HUES64 (cell line): ENCODE data around the gene PRKCD.
A peak's percentile ranks its signal among the peaks of the same experiment; 100 is the strongest.

Experiments
- H3K27ac ChIP-seq: 2 replicates; pipeline ENCODE4 v1.7.0; 2013; ENCODE audit warnings: low read depth, low read length, inconsistent platforms
- H3K27me3 ChIP-seq: 2 replicates; pipeline ENCODE4 v1.6.1; 2013; ENCODE audit warnings: mild to moderate bottlenecking, low read length; ENCODE audit not compliant: insufficient read depth
- H3K36me3 ChIP-seq: 2 replicates; pipeline ENCODE4 v1.6.1; 2013; ENCODE audit warnings: mild to moderate bottlenecking, low read length; ENCODE audit not compliant: insufficient read depth
- H3K4me1 ChIP-seq: 2 replicates; pipeline ENCODE4 v1.6.1; 2013; ENCODE audit warnings: mild to moderate bottlenecking, low read length, moderate library complexity; ENCODE audit not compliant: insufficient read depth
- H3K4me3 ChIP-seq: 2 replicates; pipeline ENCODE4 v1.5.1; 2013; ENCODE audit warnings: mild to moderate bottlenecking, low read length, moderate library complexity
- H3K9ac ChIP-seq: 2 replicates; pipeline ENCODE4 v1.6.1; 2013; ENCODE audit warnings: mild to moderate bottlenecking, low read depth, low read length
- H3K9me3 ChIP-seq: 2 replicates; pipeline ENCODE4 v1.6.1; 2013; ENCODE audit warnings: low read depth, low read length; ENCODE audit not compliant: insufficient read depth
- WGBS: fragments of 150-250, 120-280 bp; methylation state at CpG from one replicate; pipeline ENCODE4 v1.1.7; 2013; ENCODE audit warnings: missing lambda C conversion rate; 5-methylcytosine and 5-hydroxymethylcytosine counted together

The PRKCD gene

DNA sequence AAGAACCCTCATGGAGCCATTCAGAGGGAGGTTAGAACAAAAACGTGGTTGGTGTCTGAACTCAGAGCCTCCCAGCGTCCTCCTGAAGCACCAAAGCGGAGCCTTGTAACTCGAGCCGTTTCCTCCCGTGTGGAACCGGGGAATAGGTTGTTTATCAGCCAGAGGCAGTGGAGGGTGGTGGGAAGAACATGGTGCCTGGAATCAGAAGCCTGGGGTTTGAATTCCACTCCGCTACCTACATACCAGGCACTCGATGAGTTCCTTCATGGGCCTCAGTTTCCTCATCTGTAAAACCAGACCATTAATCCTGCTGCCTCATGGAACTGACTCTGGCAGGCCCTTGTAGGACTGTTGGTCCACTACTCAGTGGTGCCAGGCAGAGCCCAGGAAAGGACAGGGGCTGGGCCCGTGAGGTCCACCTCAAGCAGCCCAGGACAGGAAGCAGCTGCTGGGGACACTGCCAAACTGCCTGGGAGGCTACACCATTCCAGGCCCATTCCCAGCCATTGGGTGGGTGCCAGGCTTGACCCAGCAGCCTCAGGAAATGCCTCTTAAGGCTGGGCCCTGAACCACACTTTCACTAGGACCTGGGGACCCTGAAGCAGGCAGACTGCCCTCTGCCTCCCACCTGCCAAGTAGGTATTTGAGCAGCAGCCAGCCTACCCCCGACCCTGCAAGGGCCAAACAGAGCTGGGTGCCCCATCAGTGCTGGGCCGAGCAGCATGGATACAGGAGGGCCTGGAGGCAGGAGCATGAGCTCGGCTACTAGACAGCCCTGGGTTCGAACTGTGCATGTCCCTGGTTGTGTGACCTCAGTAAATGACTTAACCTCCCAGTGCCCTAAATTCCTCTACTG lies 33.4 kb downstream of the PRKCD start:
- H3K9ac ChIP-seq: no peak overlapping the region
- no peak overlapping the region for H3K4me3 ChIP-seq
- no peaks in the 10 kb centered on the region for H3K27me3 ChIP-seq
- peaks cover 9% of the 10 kb centered on the region for H3K4me1 ChIP-seq
- H3K9me3 ChIP-seq: no peaks in the 10 kb centered on the region
- WGBS: 63% methylated on average over 14 of the region's 14 CpGs
- no peaks in the 10 kb centered on the region for H3K36me3 ChIP-seq
- no peak overlapping the region for H3K27ac ChIP-seq

DNA sequence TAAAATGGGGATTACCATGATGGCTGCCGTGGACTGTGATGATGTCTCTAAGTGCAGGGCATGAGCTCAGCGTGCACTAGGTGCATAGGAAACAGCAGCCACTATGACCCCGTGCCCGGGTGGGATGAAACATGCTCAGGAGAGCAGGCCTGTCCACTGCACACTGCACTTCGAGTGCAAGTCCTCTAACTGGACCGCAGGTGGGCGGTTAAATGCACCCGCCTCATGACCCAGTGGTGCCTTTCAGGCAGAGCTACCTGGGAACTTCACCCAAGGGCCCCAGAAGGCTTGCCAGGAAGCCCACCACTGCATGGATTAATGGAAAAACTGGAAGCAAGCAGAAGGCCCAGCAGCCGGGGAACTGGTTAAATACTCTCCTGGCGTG lies 34.0 kb downstream of the PRKCD start:
- Histone ChIP-seq H3K4me3 (no peak overlapping the region), H3K4me1 (peaks cover 9% of the 10 kb centered on the region), H3K9ac (no peak overlapping the region), H3K27ac (no peak overlapping the region), H3K27me3 (no peaks in the 10 kb centered on the region), H3K9me3 (no peaks in the 10 kb centered on the region), H3K36me3 (no peaks in the 10 kb centered on the region)
- 94% methylated on average over 10 of the region's 10 CpGs for WGBS

DNA sequence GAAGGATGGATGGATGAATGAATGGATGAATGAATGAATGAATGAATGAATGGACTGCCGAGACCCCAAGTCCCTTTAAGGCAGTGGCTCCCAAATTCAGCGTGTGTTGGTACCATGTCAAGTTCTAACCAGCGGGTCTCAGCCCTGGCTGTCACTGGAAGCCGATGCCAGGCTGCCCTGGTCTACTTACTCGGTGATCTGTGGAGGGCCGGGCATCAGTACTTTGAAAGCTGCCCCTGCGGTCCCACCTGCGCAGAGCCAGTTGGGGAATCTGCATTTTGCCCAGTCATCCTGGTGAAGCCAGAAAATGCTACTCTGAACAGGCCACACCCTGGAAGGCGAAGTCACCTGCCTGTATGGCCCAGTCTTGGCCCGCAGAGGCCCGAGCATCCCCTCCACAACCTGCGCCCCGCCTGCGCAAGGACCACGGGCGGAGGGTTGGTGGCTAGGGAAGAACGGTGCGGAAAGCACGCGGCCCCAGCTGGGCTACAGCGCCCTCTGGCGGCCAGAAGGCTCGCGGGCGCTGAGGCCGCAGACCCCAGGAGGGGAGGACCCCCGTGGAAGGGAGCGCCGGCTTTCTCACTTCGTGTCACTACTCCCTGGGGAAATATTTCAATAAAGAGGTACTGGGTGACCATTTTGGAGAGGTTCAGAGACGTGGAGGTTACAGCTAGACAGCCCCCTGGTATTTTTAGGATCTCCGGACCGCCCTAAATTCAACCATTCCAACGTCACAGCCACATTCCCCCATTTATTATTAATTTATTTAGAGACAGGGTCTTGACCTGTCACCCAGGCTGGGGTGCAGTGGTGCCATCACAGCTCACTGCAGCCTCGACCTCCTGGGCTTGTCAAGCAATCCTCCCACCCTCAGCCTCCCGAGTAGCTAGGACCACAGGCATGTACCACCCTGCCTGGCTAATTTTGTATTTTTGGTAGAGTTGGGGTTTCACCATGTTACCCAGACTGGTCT lies 34.9 kb downstream of the PRKCD start:
- no peak overlapping the region for H3K27ac ChIP-seq
- H3K36me3 ChIP-seq: no peaks in the 10 kb centered on the region
- no peaks in the 10 kb centered on the region for H3K9me3 ChIP-seq
- WGBS: 32% methylated on average over 34 of the region's 36 CpGs
- no peak overlapping the region for H3K9ac ChIP-seq
- no peaks in the 10 kb centered on the region for H3K27me3 ChIP-seq
- no peak overlapping the region for H3K4me3 ChIP-seq
- peaks cover 9% of the 10 kb centered on the region for H3K4me1 ChIP-seq

DNA sequence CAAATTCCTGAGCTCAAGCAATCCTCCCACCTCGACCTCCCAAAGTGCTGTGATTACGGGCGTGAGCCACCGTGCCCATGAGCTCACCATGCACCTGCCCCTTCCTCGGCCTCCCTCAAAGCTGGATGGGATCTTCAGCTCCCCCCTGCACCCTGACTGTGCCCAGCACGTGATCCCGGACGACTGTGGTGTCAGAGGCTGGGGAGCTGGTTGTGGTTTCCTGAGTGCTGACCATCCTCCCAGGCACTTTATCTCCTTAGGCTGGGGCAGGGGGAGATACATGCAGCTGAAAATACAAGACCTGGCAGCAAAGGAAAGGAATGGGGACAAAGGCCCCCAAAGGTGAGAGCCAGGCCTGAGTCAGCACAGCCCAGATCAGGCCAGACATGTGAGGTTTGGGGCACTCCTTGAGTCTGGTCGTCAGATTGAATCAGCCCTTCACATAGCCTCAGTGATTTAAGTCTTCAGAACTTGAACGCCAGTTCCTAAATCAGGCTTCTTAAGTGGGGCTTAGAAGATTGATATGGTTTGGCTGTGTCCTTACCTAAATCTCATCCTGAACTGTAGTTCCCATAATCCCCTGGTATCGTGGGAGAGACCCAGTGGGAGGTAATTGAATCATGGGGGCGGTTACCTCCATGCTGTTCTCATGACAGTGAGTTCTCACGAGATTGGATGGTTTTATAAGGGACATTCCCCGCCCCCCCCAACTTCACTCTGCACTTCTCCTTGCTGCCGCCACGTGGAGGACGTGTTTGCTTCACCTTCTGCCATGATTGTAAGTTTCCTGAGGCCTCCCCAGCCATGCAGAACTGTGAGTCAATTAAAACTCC lies 35.8 kb downstream of the PRKCD start:
- Histone ChIP-seq H3K4me3 (no peak overlapping the region), H3K27me3 (no peaks in the 10 kb centered on the region), H3K9me3 (no peaks in the 10 kb centered on the region), H3K36me3 (no peaks in the 10 kb centered on the region), H3K27ac (no peak overlapping the region), H3K4me1 (peaks cover 9% of the 10 kb centered on the region), H3K9ac (peak overlapping the region; percentile 13; the same call in 1 of the 2 replicates)
- whole genome bisulfite sequencing: 58% methylated on average over 17 of the region's 17 CpGs

DNA sequence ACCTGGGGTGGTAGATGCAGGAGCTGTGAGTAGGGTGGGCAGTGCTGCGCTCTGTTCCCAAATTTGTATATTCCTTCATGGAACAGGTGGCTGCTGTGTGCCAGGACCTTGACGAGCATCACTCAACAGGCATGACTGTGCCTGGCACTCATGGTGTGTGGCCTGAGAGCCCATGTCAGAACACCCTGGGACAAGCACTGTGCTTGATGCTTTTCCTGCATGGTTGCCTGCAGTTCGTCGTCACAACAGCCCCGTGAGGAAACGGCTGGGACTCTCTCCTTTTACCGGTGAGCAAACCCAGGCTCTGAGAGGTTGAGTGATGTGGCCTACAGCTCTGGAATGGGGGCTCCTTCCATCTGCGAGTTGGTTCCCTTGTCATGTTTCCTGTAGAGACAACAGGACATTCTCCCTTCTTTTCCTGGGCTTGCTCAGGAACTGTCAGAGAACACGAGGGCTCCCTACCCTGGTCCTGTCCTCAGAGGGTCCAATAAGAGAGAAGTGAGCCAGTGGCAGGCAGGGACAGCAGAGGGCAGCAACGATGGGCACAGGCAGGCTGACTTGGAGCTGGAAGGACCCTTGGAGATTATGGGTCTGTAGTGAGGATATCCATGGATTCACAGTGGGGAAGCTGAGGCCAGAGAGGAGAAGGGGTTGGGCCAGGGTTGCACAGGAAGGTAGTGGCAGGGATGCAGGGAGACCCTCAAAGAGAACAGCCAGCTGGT lies 37.4 kb downstream of the PRKCD start:
- H3K36me3 ChIP-seq: no peaks in the 10 kb centered on the region
- no peak overlapping the region for H3K27ac ChIP-seq
- H3K4me3 ChIP-seq: no peak overlapping the region
- 76% methylated on average over 10 of the region's 10 CpGs for WGBS
- no peak overlapping the region for H3K9ac ChIP-seq
- peaks cover 9% of the 10 kb centered on the region for H3K4me1 ChIP-seq
- H3K9me3 ChIP-seq: no peaks in the 10 kb centered on the region
- H3K27me3 ChIP-seq: no peaks in the 10 kb centered on the region

DNA sequence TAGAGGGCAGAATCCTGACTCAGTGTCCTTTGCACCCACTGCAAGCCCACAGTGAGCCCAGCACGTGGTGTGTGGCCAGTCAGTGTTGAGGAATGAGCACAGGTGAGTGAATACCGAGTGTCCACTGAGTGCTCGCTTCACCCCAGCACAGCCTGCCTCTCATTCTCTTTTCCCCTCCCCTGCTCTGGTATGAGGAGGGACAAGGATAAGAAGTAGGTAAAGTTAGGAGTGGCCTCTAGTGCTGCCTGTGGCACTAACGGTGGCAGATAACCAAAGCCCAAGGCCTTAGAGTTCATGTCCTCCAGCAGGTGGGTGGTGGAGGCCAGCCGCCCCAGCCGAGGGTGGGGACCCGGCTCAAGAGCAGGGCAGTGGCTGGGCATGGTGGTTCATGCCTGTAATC lies 38.0 kb downstream of the PRKCD start:
- 90% methylated on average over 7 of the region's 7 CpGs for WGBS

DNA sequence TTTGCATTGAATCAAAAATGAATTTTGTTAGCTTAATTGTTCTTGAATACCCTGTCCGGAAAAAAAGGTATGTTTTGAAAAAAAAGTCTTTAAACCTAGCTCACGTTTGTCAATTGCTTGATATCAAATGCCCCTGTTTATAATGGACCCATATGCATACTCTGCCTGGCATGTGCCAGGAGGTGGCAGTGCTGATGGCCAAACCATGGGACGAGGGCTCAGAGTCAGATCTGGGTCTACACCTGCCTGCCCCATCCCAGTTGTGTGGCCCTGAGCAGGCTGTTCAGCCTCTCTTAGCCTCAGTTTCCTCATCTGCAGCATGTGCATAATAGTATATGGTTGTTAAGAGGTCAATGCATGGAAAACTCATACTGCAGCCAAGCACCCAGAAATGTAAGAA lies 38.8 kb downstream of the PRKCD start:
- Histone ChIP-seq H3K9me3 (no peaks in the 10 kb centered on the region), H3K27me3 (no peaks in the 10 kb centered on the region), H3K4me3 (no peak overlapping the region), H3K27ac (no peak overlapping the region), H3K9ac (no peak overlapping the region), H3K36me3 (no peaks in the 10 kb centered on the region), H3K4me1 (no peaks in the 10 kb centered on the region)
- WGBS: 84% methylated on average over 3 of the region's 3 CpGs

More for the DNA sequence above, 38.0 kb downstream of the PRKCD start:
- Histone ChIP-seq H3K36me3 (no peaks in the 10 kb centered on the region), H3K27ac (no peak overlapping the region), H3K27me3 (no peaks in the 10 kb centered on the region), H3K9ac (no peak overlapping the region), H3K4me1 (peaks cover 5% of the 10 kb centered on the region), H3K9me3 (no peaks in the 10 kb centered on the region), H3K4me3 (no peak overlapping the region)

DNA sequence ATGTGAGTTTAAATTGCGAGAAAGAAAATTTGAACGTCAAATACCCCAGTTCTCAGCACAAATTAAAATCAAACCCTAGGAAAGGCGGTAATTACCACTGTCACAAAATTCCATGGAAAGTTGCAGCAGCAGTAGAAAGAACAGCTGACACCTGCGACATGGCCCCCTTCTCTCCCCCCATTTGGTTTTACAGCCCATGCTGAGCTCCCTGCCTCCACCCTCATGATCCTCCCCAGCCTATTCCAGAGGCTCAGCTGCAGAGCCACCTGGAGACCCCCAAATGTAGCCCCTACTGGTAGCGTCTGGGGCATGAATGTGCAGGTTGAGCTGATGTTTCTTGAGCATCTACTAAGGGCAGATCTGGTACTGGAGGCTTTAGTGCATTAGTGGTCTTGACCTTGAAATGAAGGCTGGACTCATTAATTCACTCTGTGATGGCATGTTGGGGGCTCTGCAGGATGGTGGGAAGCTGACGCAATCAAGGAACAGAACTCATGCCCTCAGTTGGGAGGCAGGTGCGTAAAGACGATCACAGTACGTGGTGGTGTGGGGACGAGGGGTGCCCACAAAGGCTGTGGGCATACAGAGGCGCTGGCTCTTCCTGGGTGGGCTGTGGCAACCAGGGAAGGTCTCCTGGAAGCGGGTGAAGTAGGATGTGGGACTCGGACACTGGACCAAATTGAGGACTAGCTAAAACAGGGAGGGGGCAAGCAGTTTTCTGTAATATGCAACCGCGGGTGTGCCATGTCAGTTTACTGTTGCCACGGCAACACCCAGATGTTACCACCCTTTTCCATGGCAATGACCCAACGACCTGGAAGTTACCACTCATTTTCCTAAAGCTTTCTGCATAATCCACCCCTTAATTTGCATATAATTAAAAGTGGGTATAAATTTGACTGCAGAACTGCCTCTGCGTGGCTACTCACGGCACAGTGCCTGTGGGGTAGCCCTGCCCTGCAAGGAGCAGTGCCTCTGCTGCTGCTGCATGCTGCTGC lies 39.8 kb downstream of the PRKCD start:
- Histone ChIP-seq H3K4me3 (no peak overlapping the region), H3K27me3 (no peaks in the 10 kb centered on the region), H3K9ac (no peak overlapping the region), H3K4me1 (no peaks in the 10 kb centered on the region), H3K9me3 (no peaks in the 10 kb centered on the region), H3K27ac (no peak overlapping the region), H3K36me3 (no peaks in the 10 kb centered on the region)
- 88% methylated on average over 19 of the region's 19 CpGs for WGBS

DNA sequence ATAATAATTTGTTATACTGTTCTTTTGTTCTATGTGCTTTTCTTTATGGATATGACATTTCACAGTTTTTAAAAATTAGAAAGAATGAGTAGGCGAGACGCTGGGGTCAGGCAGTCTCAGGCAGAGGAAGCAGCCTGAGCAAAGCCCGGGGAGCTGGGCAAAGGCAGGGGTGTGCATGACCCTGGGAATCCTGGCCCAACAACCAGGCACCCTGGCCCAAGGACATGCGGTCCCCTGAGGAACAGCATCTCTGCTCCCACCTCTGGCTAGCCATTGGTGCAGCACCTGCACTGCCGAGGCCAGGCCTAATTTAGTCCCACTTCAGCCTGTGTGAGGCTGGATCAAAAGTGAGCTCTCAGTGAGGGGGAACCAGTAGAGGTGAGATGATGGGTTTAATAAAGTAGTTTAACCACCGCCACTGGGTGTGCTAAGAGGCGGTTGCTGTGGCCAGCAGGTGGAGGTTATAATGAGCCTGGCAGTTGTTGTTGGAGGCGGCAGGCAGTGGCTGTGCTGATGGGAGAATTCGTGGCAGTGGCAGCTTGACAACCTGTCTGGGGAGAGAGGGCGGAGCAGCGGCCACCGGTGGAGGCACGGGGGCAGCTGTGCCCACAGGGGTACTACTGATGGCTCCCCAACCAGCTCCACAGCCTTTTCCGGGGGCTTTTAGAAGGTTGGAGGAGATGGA lies 41.5 kb downstream of the PRKCD start:
- Histone ChIP-seq H3K36me3 (no peaks in the 10 kb centered on the region), H3K27me3 (no peaks in the 10 kb centered on the region), H3K4me3 (no peak overlapping the region), H3K9me3 (no peaks in the 10 kb centered on the region), H3K4me1 (no peaks in the 10 kb centered on the region), H3K9ac (no peak overlapping the region), H3K27ac (no peak overlapping the region)
- 82% methylated on average over 14 of the region's 14 CpGs for WGBS
